NCI-H748 treated with DMSO at 0.1 percent for 48 hours (cell line): Measurements from ENCODE around the gene RAB11FIP3.

Experiments used
- DNase-seq: peaks from one replicate; lab custom pipeline; 2025; lab: John Stamatoyannopoulos, UW

The RAB11FIP3 gene

GRCh38 chr16:567373-568256 is 142.2 kb downstream of the RAB11FIP3 start:
- DNase-seq: no peak

- DNase-seq: no peak
Observed at GRCh38 chr16:568401-569258, 143.2 kb downstream of the RAB11FIP3 start.

DNA sequence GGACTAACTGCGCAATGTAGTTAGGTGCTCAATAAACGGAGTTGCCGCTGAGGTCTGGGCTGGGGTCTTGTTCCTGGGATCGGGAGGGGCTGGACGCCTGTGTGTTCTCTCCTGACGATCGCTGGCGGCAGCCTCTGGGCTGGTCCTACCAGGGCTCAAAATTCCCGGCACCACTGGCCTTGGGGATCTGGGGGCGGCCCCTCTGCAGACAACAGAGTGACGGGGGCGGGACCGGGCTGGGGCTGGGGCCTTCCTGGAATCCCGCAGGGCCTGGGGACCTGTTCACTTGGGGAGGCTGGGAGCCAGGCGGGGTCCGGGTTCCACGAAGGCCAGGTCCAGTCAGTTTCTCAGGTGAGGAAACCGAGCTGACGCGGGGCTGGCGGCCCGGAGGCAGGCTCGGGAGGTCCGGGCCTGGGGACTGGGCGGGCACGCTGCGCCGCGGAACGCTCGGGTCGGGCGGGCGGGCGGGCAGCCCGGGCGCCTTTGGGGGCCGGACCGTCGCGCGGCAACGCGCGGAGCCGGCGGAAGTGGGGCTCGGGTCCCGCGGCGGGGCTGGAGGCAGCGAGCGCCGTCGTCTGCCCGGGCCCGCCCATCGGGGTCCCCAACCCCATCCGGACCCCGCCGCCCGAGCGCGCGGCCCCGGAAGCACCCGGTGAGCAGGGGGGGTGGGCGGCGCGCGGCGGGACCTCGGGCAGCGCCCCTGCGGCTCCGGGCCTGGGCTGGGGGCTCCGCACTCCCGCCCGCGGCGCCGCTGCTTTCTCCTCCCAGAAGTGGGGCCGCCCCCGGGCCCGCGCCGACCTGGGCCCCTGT is 144.2 kb downstream of the RAB11FIP3 start, which contains the start of gene PIGQ:
Gene PIGQ, plus strand, starts transcription at position 524 of the 810 bp plus-strand sequence. CDS start 4,107 bp downstream, outside the sequence.
- no peak for DNase-seq
